Coronary artery (tissue), 2 donors: ENCODE measurements around the gene PTPRR.
A peak's percentile ranks its signal among the peaks of the same experiment; 100 is the strongest.

Experiments used
- DNase-seq: peaks from one replicate; pipeline ENCODE4 v3.0.0-alpha.2; 2017; ENCODE audit warnings: low spot score
- H3K27ac ChIP-seq, 2 donors: fragments of 200-600 bp; sonication (generic); one replicate each; pipeline ENCODE4 v1.5.1; 2016 to 2019
- H3K4me3 ChIP-seq: fragments of 200-600 bp; sonication (generic); 2 replicates; pipeline ENCODE4 v1.5.1; 2016; ENCODE audit warnings: mild to moderate bottlenecking, moderate library complexity
- CTCF ChIP-seq: fragments of 200-600 bp; sonication (generic); IDR thresholded peaks from one replicate; pipeline ENCODE4 v1.5.1; 2019; ENCODE audit warnings: antibody characterized with exemption

Gene PTPRR

GRCh38 chr12:70608184-70608583 lies 312.4 kb downstream of the PTPRR start:
- Histone ChIP-seq H3K4me3 (peak overlapping the region; percentile 79), H3K27ac (no peak overlapping the region)
- DNase-seq, result no peak
- TF ChIP-seq CTCF, result no peak

- no peak for DNase-seq
- peak overlapping the region; percentile 2 for H3K4me3 ChIP-seq
- no peak overlapping the region for H3K27ac ChIP-seq
- no peak for TF ChIP-seq CTCF
Observed at GRCh38 chr12:70607107-70607506, 313.4 kb downstream of the PTPRR start.

- no peak for DNase-seq
- Histone ChIP-seq H3K4me3 (no peak overlapping the region), H3K27ac (no peak overlapping the region)
- TF ChIP-seq CTCF, result no peak
Observed at GRCh38 chr12:70605976-70606375, 314.6 kb downstream of the PTPRR start.

- no peak overlapping the region for H3K27ac ChIP-seq
- no peak for DNase-seq
- no peak overlapping the region for H3K4me3 ChIP-seq
- no peak for TF ChIP-seq CTCF
Observed at GRCh38 chr12:70604662-70605061, 315.9 kb downstream of the PTPRR start.

GRCh38 chr12:70603044-70603443 lies 317.5 kb downstream of the PTPRR start:
- TF ChIP-seq CTCF, result no peak
- H3K27ac ChIP-seq, result no peak overlapping the region
- H3K4me3 ChIP-seq, result no peak overlapping the region
- DNase-seq, result no peak

- Histone ChIP-seq H3K27ac (no peak overlapping the region), H3K4me3 (no peak overlapping the region)
- no peak for DNase-seq
- TF ChIP-seq CTCF, result no peak
Observed at GRCh38 chr12:70598467-70599193, 321.9 kb downstream of the PTPRR start.

- DNase-seq, result no peak
- Histone ChIP-seq H3K27ac (no peak overlapping the region), H3K4me3 (no peak overlapping the region)
- TF ChIP-seq CTCF, result no peak
Observed at GRCh38 chr12:70592664-70593063, 327.9 kb downstream of the PTPRR start.
